MM.1S (cell line): ENCODE results near the gene ALDH3B1.

Experiments used
- CTCF ChIP-seq: fragments of 300-600 bp; sonication (generic); IDR thresholded peaks from 2 replicates; pipeline ENCODE4 v1.5.1; 2016; ENCODE audit warnings: antibody characterized with exemption, low read length, mixed read lengths
- EZH2 ChIP-seq: fragments of 300-600 bp; sonication (generic); optimal IDR thresholded peaks from 2 replicates; pipeline ENCODE3; 2017; ENCODE audit warnings: low read depth, mild to moderate bottlenecking, antibody characterized with exemption, low read length, mixed read lengths

GRCh38 chr11:68012843-68013610 is 2.9 kb downstream of the ALDH3B1 start:
- TF ChIP-seq CTCF (no peak), EZH2 (no peak)
